Measurements from ENCODE around the gene RHBDL3. TPM values are rescaled to one million over a fixed set of nuclear protein-coding genes. Genes with fewer than 3 reads are reported as not detected.

Gene RHBDL3
- total RNA-seq, 2 donors from 2014 or later, result 0.26 to 0.66 TPM

GRCh38 chr17:32285306-32285705 lies 19.7 kb downstream of the RHBDL3 start:
- Histone ChIP-seq H3K9me3 (no peaks in the 10 kb centered on the region), H3K4me1 (no peaks in the 10 kb centered on the region), H3K36me3 (replicated peaks in 1 of 2; ENCODE audit: insufficient read depth in 1 of 2, low read depth in 2 of 2) (no peaks in the 10 kb centered on the region), H3K4me3 (no peak overlapping the region), H3K27ac (no peak overlapping the region), H3K27me3 (no peaks in the 10 kb centered on the region)
- TF ChIP-seq POLR2A (IDR thresholded peaks at IDR 0.05) (no peak), CTCF (IDR thresholded peaks at IDR 0.05) (no peak)
- ATAC-seq (no peak), DNase-seq (no peak)
- intact Hi-C loops (cut with DNase I), result no loop called here
- 70 to 91% methylated on average over 8 of the region's 8 CpGs for WGBS, 2 donors

- intact Hi-C loops (cut with DNase I), result no loop called here
- Histone ChIP-seq H3K9me3 (no peaks in the 10 kb centered on the region), H3K27me3 (no peaks in the 10 kb centered on the region), H3K4me3 (no peak overlapping the region), H3K4me1 (no peaks in the 10 kb centered on the region), H3K36me3 (replicated peaks in 1 of 2; ENCODE audit: insufficient read depth in 1 of 2, low read depth in 2 of 2) (no peaks in the 10 kb centered on the region), H3K27ac (no peak overlapping the region)
- 61 to 70% methylated on average over 8 to 9 of the region's 9 CpGs for WGBS, 2 donors
- TF ChIP-seq POLR2A (IDR thresholded peaks at IDR 0.05), result no peak
- no peak for DNase-seq
- ATAC-seq, result no peak
Measured at GRCh38 chr17:32285746-32286517, 20.3 kb downstream of the RHBDL3 start.

- Histone ChIP-seq H3K4me1 (no peaks in the 10 kb centered on the region), H3K27ac (no peak overlapping the region), H3K27me3 (no peaks in the 10 kb centered on the region), H3K4me3 (no peak overlapping the region), H3K36me3 (replicated peaks in 1 of 2; ENCODE audit: insufficient read depth in 1 of 2, low read depth in 2 of 2) (no peaks in the 10 kb centered on the region), H3K9me3 (no peaks in the 10 kb centered on the region)
- WGBS, 2 donors, result 86 to 87% methylated on average over 5 of the region's 5 CpGs
- ATAC-seq (no peak), DNase-seq (no peak)
- intact Hi-C loops (cut with DNase I), result no loop called here
- TF ChIP-seq POLR2A (IDR thresholded peaks at IDR 0.05) (no peak), CTCF (IDR thresholded peaks at IDR 0.05) (no peak)
Measured at GRCh38 chr17:32286518-32286900, 20.9 kb downstream of the RHBDL3 start.

GRCh38 chr17:32287804-32288511 lies 22.3 kb downstream of the RHBDL3 start:
- Histone ChIP-seq H3K4me1 (no peaks in the 10 kb centered on the region), H3K9me3 (no peaks in the 10 kb centered on the region), H3K4me3 (no peak overlapping the region), H3K27me3 (no peaks in the 10 kb centered on the region), H3K27ac (no peak overlapping the region), H3K36me3 (replicated peaks in 1 of 2; ENCODE audit: insufficient read depth in 1 of 2, low read depth in 2 of 2) (no peaks in the 10 kb centered on the region)
- ATAC-seq, result no peak
- intact Hi-C loops (cut with DNase I), result no loop called here
- DNase-seq, result no peak
- TF ChIP-seq POLR2A (IDR thresholded peaks at IDR 0.05), result no peak
- no peak for TF ChIP-seq CTCF (IDR thresholded peaks at IDR 0.05)
- WGBS, 2 donors, result 83 to 85% methylated on average over 7 to 10 of the region's 10 CpGs

- no peak for TF ChIP-seq POLR2A (IDR thresholded peaks at IDR 0.05)
- TF ChIP-seq CTCF (IDR thresholded peaks at IDR 0.05), result no peak
- Histone ChIP-seq H3K4me3 (no peak overlapping the region), H3K27me3 (no peaks in the 10 kb centered on the region), H3K4me1 (no peaks in the 10 kb centered on the region), H3K9me3 (no peaks in the 10 kb centered on the region), H3K27ac (no peak overlapping the region), H3K36me3 (replicated peaks in 1 of 2; ENCODE audit: insufficient read depth in 1 of 2, low read depth in 2 of 2) (no peaks in the 10 kb centered on the region)
- intact Hi-C loops (cut with DNase I), result no loop called here
- ATAC-seq (no peak), DNase-seq (no peak)
- WGBS, 2 donors, result 75 to 90% methylated on average over 11 of the region's 11 CpGs
Measured at GRCh38 chr17:32288615-32289014, 23.0 kb downstream of the RHBDL3 start.
